ES-I3 (cell line): ENCODE data around the gene SLC35B3.
A peak's percentile ranks its signal among the peaks of the same experiment; 100 is the strongest.
"Not testable (repeated sequence)": the region's sequence is repeated elsewhere in the genome, so short reads cannot be mapped to it uniquely, and the experiment has no call there.

Source experiments
- H3K36me3 ChIP-seq: 2 replicates; pipeline ENCODE4 v1.6.1; 2013; ENCODE audit warnings: mild to moderate bottlenecking, low read length, control low read depth, moderate library complexity; ENCODE audit not compliant: insufficient read depth
- H3K4me1 ChIP-seq: 2 replicates; pipeline ENCODE4 v1.6.1; 2013; ENCODE audit warnings: mild to moderate bottlenecking, control low read depth, low read length; ENCODE audit not compliant: insufficient read depth
- H3K9ac ChIP-seq: 2 replicates; pipeline ENCODE4 v1.6.1; 2013; ENCODE audit warnings: low read depth, mild to moderate bottlenecking, low read length, moderate library complexity
- H3K9me3 ChIP-seq: 2 replicates; pipeline ENCODE4 v1.6.1; 2013; ENCODE audit warnings: mild to moderate bottlenecking, low read length, moderate library complexity; ENCODE audit not compliant: control insufficient read depth, insufficient read depth

SLC35B3 gene

GRCh38 chr6:8435093-8435844, at the start of gene SLC35B3:
Gene SLC35B3, minus strand, starts transcription at chr6:8435545.
- no peaks in the 10 kb centered on the region for H3K36me3 ChIP-seq
- H3K4me1 ChIP-seq: no peaks in the 10 kb centered on the region
- H3K9me3 ChIP-seq: no peaks in the 10 kb centered on the region
- peak within 1 kb of the TSS; percentile 100 for H3K9ac ChIP-seq

GRCh38 chr6:8483650-8484049, 48.3 kb upstream of the SLC35B3 start:
- Histone ChIP-seq H3K9ac (no peak overlapping the region), H3K9me3 (no peaks in the 10 kb centered on the region), H3K36me3 (no peaks in the 10 kb centered on the region), H3K4me1 (no peaks in the 10 kb centered on the region)

- no peak overlapping the region for H3K9ac ChIP-seq
- H3K36me3 ChIP-seq: no peaks in the 10 kb centered on the region
- no peaks in the 10 kb centered on the region for H3K4me1 ChIP-seq
- no peaks in the 10 kb centered on the region for H3K9me3 ChIP-seq
These were observed 46.4 kb upstream of the SLC35B3 start for GRCh38 chr6:8481727-8482126.

- H3K9ac ChIP-seq: no peak overlapping the region
- H3K4me1 ChIP-seq: no peaks in the 10 kb centered on the region
- H3K36me3 ChIP-seq: no peaks in the 10 kb centered on the region
- H3K9me3 ChIP-seq: no peaks in the 10 kb centered on the region
These were observed 43.1 kb upstream of the SLC35B3 start for GRCh38 chr6:8478418-8478817.

- Histone ChIP-seq H3K9ac (no peak overlapping the region), H3K9me3 (no peaks in the 10 kb centered on the region), H3K4me1 (no peaks in the 10 kb centered on the region), H3K36me3 (no peaks in the 10 kb centered on the region)
These were observed 41.3 kb upstream of the SLC35B3 start for GRCh38 chr6:8476656-8477055.

- no peak overlapping the region for H3K9ac ChIP-seq
- no peaks in the 10 kb centered on the region for H3K9me3 ChIP-seq
- no peaks in the 10 kb centered on the region for H3K4me1 ChIP-seq
- H3K36me3 ChIP-seq: no peaks in the 10 kb centered on the region
These were observed 33.4 kb upstream of the SLC35B3 start for GRCh38 chr6:8468552-8469356.

- H3K4me1 ChIP-seq: no peaks in the 10 kb centered on the region
- no peaks in the 10 kb centered on the region for H3K36me3 ChIP-seq
- H3K9me3 ChIP-seq: no peaks in the 10 kb centered on the region
These were observed 27.3 kb upstream of the SLC35B3 start for GRCh38 chr6:8462694-8463093.

GRCh38 chr6:8462169-8462568, 26.8 kb upstream of the SLC35B3 start:
- H3K36me3 ChIP-seq: no peaks in the 10 kb centered on the region
- H3K9me3 ChIP-seq: no peaks in the 10 kb centered on the region
- H3K4me1 ChIP-seq: no peaks in the 10 kb centered on the region
- H3K9ac ChIP-seq: no peak overlapping the region

More at GRCh38 chr6:8462694-8463093, 27.3 kb upstream of the SLC35B3 start:
- H3K9ac ChIP-seq: no peak overlapping the region

- no peaks in the 10 kb centered on the region for H3K9me3 ChIP-seq
- no peaks in the 10 kb centered on the region for H3K4me1 ChIP-seq
- no peaks in the 10 kb centered on the region for H3K36me3 ChIP-seq
- H3K9ac ChIP-seq: no peak overlapping the region
These were observed 11.0 kb upstream of the SLC35B3 start for GRCh38 chr6:8446391-8446790.

GRCh38 chr6:8445930-8446329, 10.6 kb upstream of the SLC35B3 start:
- H3K36me3 ChIP-seq, H3K9me3 ChIP-seq, H3K4me1 ChIP-seq, H3K9ac ChIP-seq: not testable (repeated sequence)

- H3K4me1 ChIP-seq: no peaks in the 10 kb centered on the region
- H3K36me3 ChIP-seq: no peaks in the 10 kb centered on the region
- H3K9ac ChIP-seq: no peak overlapping the region
- no peaks in the 10 kb centered on the region for H3K9me3 ChIP-seq
These were observed 6.8 kb upstream of the SLC35B3 start for GRCh38 chr6:8442150-8442549.

- H3K9me3 ChIP-seq: no peaks in the 10 kb centered on the region
These were observed 6.1 kb upstream of the SLC35B3 start for GRCh38 chr6:8441452-8441851.

GRCh38 chr6:8439601-8440268, 4.4 kb upstream of the SLC35B3 start:
- Histone ChIP-seq H3K9ac (no peak overlapping the region), H3K36me3 (no peaks in the 10 kb centered on the region)

More at GRCh38 chr6:8441452-8441851, 6.1 kb upstream of the SLC35B3 start:
- no peak overlapping the region for H3K9ac ChIP-seq
- H3K4me1 ChIP-seq: no peaks in the 10 kb centered on the region
- no peaks in the 10 kb centered on the region for H3K36me3 ChIP-seq

GRCh38 chr6:8437813-8438212, 2.5 kb upstream of the SLC35B3 start:
- H3K4me1 ChIP-seq: no peaks in the 10 kb centered on the region
- no peaks in the 10 kb centered on the region for H3K9me3 ChIP-seq
- H3K36me3 ChIP-seq: no peaks in the 10 kb centered on the region
- H3K9ac ChIP-seq: no peak overlapping the region

More at GRCh38 chr6:8439601-8440268, 4.4 kb upstream of the SLC35B3 start:
- no peaks in the 10 kb centered on the region for H3K4me1 ChIP-seq
- no peaks in the 10 kb centered on the region for H3K9me3 ChIP-seq
